Fibroblast of upper back skin (primary cell): Measurements from ENCODE around the gene ANO3.
A peak's percentile ranks its signal among the peaks of the same experiment; 100 is the strongest.
"Not testable (repeated sequence)": the region's sequence is repeated elsewhere in the genome, so short reads cannot be mapped to it uniquely, and the experiment has no call there.

ENCODE experiments used
- DNase-seq: peaks from one replicate; pipeline ENCODE4 v3.0.0-alpha.2; 2013

ANO3 gene

DNA sequence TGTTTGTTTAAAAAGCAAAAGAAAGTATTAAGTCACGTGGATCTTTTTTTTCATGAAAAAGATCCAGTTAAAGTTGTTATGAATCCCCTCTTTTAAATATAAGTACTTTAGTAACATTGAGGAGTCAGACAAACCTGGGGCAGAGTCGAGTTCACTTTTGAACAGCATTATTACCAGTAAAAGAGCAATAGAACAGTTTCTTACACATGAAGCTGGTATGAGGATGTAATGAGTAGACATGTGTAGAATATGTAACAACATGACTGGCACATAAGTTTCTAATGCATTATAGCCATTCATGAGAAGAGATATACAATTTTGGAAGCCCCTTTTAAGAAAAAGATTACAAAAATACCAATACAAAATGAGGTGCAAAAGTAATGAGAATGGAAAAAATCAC lies 247.8 kb downstream of the ANO3 start:
- no peak for DNase-seq

DNA sequence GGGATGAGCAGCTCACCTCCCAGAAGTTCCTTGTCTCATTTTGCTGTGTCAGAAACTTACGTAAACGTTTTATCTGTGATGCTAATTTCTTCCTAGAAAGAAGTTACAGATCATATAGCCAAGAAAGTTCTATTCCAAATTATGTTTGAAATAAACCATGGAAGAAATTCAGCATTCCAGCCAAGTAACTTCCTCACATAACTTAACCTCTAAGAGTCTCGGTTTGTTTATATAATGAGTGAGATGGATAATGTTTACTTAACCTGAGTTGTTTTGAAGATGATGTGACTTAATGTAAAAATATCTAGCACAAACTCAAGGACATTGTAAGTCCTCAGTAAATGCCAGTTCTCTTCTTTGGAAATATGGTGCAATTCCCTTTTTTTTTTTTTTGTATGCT lies 249.0 kb downstream of the ANO3 start:
- peak; percentile 24 for DNase-seq

DNA sequence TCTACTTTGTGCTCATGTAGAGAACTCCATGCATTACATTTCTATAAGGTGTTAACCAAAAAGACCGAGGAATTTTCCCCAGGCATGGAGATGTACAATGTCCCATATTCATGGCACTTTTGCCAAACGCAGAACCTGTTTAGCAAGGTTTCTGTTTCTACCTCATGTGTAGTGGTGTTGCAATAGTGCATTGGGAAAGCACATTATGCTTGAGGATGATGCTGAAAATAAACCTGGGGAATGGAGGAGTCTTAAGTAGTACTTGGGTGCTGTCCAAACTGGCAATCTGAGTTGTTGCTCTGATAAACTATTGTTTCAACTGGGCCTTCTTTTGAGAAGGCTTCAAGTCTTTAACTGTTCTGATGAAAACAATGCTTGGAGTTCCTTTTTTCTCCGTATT lies 251.6 kb downstream of the ANO3 start:
- DNase-seq, result peak; percentile 4

DNA sequence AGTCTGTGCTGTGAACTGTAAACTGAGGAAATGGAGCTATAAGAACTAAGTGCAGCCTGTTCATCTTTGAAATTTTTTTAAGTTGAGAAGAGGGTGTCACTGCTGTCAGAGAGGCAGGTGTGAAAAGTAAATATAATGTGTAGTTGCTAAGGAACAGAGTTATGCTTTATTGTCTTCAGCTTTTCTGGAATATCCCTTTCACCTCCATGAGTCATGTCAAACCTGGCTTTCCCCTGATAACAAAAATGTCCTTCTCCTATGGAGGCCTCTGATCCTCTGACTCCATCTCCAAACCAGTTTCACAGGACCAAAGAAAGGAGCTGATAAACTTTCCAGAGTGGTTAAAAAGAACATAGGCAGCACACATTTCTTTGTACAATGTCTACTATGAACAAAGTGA lies 252.9 kb downstream of the ANO3 start:
- DNase-seq, result no peak

DNA sequence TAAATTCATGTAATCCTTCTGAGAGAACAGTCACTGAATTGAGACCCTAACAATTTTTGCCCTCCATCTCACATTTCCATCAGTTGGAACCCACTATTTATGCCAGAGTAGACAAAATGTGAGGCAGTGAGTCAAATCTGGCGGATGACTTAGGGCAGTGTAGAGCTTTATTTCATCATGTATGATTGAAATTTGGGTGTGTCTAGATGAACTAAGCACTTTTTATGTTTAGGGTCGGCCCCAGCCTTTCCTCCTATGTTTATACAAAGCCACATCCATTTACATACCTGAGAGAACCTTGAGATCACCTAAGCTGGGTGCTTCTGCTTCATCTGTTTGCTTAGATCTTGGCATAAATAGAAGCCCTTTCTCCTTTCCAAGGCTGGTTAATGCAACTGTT lies 255.1 kb downstream of the ANO3 start:
- no peak for DNase-seq

DNA sequence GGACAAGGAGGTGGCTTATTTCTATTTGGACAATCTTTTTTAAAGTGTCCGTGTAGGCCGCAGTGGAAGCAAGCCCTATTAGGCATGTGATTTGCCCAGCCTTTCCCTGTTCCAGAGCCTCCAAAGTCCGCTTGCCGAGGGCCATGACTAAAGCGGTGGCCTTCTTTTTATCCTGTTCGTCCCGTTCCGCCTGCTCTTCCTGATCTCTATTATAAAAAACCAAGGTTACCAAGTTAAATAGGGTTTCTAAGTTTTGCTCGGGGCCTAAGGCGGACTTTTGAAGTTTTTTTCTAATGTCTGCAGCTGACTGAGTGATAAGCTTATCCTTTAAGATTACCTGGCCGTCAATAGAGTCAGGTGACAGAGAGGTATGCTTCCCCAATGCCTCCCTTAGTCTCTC lies 261.8 kb downstream of the ANO3 start:
- no peak for DNase-seq

DNA sequence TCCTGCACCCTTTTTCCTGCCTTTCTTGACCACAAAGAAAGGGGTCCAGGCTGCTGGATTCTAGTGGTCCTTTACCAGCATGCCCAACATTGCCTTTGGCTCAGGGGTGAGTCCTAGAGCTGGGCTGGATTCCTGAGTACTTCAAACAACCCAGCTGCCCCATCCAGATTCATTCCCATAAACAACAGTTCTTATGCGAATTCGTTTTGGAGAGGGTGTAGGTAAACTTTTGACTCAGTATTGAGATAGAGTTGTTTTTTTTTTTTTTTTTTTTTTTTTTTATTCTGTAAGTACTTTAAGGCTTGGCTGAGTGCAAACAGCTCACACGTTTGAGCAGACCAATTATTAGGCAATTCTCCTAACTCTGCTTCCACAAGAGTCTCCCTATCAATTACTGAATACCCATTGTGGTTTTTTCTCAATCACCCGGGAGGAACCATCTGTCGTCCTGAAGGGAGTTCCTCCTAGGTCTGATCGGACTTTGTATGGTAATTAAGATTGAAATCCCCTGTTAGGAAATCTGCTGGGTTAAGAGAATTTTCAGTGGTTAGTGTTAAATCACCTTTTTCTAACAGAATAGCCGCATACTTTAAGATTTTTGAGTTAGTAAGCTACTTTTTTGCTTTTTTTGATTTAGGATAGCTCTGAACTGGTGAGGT lies 263.4 kb downstream of the ANO3 start:
- DNase-seq, result not testable (repeated sequence)

DNA sequence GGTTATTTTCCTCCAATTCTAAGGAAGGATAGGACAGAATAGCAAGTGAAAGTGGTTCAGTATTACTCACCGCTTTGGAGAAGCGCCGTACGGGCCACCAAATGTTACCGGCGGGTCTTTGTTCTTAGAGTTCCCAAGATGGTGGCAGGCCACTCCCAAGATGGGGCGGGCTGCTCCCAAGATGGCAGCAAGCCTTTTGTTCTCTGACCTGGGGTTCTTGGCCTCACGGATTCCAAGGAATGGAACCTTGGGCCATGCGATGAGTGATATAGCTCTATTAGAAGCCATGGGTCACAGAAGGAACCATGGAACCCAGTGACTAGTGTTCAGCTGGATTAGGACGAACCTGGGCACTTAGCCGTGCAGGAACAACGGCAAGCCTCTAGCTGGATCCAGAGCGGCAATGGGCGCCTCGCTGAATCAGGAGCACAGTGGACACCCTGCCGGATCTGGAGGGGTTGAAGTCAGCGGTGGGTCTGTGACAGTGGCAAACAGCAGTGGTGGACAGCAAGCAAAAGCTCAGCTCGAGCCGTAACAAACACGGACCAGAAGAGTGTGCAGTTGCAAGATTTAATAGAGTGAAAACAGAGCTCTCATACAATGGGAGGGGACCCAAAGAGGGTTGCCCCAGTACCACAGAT lies 265.2 kb downstream of the ANO3 start:
- not testable (repeated sequence) for DNase-seq

DNA sequence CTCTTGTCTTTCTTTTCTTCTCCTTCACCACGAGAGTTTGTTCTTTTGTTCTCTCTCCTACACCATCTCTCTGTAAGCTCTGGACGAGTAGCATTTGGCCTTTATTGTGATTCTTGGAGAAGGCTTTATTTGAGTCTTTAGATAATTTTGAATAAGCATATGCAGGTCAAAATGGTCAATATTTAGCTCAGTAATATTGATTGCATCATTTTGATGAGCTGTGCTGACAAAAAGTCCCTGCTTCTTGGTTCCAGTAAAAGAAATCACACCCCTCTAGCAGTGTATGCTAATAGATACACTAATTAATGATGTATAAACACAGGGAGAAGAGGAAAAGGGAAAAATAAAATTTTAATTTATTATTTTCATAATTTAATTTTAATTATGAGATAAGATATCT lies 266.0 kb downstream of the ANO3 start:
- no peak for DNase-seq

DNA sequence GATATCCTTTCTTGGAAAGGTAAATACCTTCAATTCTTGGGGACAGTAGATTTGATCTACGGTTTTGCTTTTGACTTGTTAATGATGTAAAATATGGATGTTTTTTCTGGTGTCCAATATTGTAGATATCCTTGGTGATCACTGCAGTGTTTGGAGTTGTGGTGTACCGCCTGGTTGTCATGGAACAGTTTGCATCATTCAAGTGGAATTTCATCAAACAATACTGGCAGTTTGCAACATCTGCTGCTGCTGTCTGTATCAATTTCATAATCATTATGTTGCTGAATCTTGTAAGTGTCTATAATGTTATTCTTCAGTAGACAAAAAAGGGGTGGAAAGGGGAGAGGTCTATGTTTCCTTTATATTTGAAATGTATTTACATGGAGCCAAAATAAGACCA lies 267.5 kb downstream of the ANO3 start:
- DNase-seq, result peak; percentile 48

DNA sequence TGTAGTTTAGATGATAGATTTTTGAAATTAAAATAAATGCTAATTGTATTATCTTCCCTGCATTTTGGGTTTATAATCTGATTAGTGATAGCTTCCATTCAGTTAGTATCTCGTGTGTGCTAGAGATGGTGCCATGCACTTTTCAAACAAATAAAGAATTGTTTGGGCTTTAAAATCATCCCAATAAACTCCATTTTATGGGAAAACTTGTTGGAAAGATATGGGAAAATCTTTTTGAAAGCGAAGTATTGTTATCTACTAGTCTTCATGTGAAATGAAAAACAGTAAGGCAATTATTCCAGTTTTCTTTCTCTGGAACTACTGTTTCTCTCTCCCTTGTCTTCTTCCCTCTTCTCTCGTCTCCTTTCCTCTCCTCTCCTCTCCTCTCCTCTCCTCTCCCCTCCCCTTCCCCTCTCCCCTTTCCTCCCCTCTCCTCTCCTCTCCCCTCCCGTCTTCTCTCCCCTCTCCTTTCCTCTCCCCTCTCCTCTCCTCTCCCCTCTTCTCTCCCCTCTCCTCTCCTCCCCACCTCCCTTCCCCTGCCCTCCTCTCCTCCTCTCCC lies 268.0 kb downstream of the ANO3 start:
- DNase-seq, result no peak

DNA sequence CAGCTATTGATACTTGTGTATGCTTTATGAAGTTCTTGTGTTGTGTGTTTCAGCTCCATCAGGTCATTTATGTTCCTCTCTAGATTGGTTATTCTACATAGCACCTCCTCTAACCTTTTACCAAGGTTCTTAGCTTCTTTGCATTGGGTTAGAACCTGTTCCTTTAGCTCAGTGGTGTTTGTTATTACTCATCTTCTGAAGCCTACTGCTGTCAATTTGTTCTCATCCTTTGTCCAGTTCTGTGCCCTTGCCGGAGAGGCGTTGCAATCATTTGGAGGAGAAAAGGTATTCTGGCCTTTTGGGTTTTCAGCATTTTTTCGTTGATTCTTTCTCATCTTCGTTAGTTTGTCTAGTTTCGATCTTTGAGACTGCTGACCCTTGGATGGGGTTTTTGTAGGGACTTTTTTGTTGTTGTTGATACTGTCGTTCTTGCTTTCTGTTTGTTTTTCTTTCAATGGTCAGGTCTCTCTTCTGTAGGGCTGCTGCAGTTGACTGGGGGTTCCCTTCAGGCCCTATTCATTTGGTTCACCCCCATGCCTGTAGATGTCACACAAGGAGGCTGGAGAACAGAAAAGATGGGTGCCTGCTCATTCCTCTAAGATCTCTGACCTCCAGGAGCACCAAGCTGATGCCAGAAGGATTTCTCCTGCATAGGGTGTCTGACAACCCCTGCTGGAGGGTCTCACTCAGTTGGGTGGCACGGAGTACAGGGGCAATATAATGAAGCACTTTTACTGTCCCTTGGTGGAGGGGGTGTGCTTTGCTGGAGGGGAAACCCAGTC lies 276.0 kb downstream of the ANO3 start:
- DNase-seq, result no peak

DNA sequence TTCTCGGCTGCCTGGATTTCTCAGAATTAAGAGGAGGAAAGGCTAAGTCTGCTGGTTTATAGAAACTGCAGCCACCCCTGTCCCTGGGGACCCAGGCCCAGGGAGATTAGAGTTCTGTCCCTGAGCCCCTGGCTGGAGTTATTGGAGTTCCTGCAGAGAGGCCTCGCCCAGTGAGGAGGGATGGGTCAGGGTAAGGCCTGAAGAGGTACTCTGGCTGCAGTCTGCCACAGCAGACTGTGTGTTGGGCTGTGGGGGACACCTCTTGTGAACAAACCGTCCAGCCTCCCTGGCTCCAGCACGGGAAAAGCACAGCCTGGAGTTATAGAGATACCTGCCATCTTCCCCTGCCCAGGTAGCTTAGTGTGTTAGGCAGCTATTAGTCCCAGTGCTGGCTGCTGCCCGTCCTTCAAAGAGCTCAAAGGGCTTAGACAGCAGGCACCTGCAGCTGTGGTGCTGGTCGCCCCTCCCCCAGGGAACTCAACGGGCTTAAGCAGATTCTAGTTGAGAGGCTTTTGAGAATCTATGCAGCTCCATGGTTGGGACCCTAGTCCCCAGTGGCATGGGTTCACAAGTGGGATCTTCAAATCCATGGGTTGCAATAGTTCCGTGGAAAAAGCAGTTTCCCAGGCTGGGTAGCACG lies 276.7 kb downstream of the ANO3 start:
- DNase-seq, result no peak

DNA sequence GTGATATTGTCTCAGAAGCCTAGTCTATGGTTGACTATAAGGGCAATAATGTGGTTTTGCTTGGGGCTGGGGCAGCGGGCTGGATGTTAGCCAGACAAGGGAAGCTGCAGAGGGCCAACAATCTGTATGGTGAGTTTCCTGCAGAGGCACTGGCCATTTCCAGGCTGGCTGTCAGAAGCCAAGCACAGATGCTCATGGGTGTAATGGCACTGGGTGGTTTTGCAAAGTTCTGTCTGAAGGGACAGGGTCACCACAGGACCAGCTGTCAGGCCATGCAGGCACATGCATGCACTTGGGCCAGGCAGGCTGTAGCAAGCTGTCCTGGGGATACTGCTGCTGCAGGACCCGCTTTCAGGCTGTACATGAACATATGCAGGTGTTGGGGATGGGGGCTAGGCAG lies 281.8 kb downstream of the ANO3 start:
- no peak for DNase-seq

DNA sequence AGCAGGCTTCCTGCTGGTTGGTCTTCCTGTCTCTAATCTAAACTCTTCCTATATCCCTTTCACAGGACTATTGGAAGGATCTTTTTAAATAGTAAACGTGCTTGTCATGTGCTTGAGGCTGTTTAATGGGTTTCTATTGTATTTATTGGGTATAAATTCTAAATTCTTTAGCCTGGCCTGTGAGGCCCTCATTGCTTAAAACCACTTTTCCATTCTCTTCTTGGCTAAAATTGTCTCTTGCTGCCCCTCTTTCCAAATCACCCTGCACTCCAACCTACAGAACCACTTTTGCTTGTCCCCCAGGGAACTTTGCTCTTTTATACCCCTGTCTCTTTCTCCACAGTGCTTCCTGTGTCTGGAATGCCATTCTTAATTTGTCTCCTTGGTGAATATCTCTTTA lies 286.5 kb downstream of the ANO3 start:
- DNase-seq, result no peak

DNA sequence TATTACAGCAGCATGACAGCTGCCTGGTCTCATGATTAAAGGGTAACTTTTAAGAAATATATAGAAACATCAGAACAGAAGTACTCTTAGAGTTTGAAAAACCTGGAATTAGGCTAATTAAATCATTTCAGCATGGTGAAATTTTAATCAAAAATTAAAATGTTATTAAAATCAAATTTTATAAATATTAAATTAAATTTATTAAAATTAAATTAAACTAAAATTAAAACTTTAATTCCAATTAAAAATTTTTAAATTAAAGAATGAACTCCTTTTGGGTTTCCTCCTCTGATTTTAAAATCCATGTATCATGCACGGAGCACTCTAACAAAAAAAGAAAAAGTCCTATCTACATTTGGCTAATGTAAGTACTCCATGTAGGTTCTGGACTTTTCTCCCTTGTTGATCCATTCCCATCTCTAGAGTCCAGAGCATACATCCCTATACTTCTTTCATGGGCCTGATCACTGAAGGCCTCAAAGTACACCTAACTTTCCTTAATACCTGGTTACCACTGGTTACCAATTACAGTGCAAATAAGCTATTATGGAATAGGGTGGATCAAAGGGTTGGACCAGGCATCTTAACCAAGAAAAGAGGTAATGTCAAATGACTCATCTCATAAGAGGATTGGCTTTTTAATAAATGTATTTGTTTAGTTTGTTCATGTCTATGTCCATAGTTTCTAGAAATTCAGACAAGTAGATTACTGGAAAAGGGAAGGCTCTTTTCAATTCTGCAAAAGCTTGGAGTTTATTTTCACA lies 288.5 kb downstream of the ANO3 start:
- DNase-seq, result peak; percentile 1

DNA sequence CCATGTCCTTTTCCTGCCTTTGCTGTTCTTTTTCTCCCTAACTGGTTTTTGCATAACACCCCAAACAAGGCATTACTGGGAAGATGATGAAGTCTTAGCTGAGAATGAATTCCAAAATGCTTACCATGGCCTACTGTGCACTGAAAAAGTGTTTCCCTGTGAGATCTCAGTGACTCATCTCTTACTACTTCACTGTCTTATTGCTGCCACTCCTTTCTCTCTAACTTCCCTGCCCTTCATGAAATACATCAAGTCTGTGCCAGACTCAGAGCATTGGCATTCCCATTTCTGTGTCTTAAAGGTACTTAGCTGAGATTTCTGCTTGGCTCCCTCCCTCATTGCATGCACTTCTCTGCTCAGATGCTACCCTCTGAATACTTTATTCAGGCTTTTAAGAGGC lies 289.2 kb downstream of the ANO3 start:
- peak; percentile 84 for DNase-seq

DNA sequence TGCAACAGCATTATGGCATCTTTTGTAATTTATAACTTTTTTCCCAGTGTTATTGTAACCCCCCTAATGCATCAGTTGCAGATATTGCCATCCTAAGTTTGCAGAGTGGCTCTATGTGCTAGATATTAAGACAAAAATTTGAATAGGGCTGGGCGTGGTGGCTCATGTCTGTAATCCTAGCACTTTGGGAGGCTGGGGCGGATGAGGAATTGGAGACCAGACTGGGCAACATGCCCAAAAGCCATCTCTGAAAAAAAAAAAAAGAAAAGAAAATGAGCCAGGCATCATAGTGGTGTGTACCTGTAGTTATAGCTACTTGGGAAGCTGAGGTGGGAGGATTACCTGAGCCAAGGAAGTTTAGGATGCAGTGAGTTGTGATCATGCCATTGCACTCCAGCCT lies 290.3 kb downstream of the ANO3 start:
- DNase-seq, result no peak

DNA sequence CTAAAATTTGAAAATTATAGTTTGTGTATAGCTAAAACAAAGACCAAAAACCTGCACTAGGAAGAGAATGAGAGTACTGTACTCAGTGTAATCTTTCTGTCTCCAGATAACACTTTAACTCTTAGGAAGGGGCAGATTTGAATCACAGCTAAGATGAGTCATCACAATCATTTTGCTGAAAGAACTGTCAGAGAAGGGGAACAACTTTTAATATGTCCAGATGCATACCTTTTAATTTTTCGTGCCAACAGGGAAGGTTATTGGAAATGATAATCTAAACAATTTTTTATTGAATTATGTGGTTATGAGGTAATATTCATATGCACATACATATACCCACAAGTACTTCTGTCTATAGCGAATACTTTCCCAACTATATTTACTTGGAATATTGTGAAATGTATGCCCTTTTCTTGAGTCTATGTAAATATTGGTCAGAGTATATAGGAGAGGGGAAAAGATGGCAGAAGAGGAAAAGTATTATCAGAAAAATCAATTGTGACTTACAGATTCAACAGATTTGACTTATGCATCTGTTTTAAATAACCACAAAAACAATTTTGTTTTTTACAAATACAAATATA lies 291.2 kb downstream of the ANO3 start:
- DNase-seq, result peak; percentile 45

DNA sequence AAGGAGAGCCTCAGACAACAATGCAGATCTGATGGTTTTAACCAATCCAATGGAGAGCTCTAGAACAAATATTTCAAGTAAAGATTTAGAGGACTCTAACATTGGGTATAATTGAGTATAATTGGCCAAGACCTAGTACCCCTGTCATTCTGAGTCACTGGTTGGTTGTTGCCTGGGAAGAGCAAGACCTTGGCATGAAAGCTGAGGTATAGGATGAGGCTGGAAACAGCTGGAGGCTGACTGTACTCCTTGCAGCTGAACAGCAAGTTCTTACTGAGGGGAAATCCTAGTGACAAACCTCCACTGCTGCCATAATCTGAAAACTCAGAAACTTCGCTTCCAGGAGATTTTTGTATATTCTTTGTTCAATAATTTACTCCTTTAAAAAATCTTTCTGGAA lies 294.4 kb downstream of the ANO3 start:
- DNase-seq, result peak; percentile 12

DNA sequence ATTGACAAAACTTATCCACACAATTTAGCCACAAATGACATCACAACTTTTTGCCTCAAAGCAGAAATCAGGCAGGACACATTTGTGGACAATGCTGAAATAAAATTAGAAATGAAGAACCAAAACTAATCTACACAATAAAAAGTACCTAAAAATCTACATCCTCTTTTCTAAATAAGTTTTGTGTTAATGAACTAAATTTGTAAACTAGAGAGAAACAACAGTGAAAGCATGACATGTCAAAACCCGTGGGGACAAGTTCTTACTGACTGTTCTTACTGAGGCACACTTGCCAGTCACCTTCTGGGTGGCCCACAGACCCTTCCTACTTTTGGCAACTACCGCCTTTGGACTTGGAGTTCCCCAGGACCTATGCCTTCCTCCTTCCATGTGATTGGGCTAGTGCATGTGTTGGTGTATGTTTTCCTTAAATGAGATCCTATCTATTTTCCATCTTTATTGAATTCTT lies 300.8 kb downstream of the ANO3 start:
- no peak for DNase-seq

DNA sequence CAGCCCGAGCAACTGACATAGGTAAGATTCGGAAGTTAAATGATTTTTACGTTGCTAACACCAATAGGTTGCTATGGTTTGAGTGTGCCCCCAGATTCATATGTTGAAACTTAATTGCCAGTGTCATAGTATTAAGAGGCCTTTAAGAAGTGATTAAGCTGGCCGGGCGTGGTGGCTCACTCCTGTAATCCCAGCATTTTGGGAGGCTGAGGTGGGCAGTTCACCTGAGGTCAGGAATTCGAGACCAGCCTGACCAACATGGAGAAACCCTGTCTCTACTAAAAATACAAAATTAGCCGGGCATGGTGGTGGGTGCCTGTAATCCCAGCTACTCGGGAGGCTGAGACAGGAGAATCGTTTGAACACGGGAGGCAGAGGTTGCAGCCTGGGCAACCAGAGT lies 311.4 kb downstream of the ANO3 start:
- DNase-seq, result not testable (repeated sequence)
